ENCODE measurements around the gene NCKAP5. TPM values are rescaled to one million over a fixed set of nuclear protein-coding genes. Genes with fewer than 3 reads are reported as not detected.

NCKAP5 gene
- polyA plus RNA-seq, 2 of the 4 experiments (the other 2 are of a cell fraction): 3.0 to 4.1 TPM

GRCh38 chr2:133078667-133079411 is 489.4 kb downstream of the NCKAP5 start:
- Histone ChIP-seq H3K4me1 (no peaks in the 10 kb centered on the region), H3K27ac (no peak overlapping the region), H3K9me3 (no peaks in the 10 kb centered on the region), H3K4me3 (no peak overlapping the region), H3K4me2 (no peak overlapping the region)
- POLR2A ChIA-PET: no interaction called here
- TF ChIP-seq POLR2AphosphoS2 (conservative IDR thresholded peaks at IDR 0.05; ENCODE audit: low read length) (no peak), HOXB5 (CRISPR knock-in tag; IDR thresholded peaks at IDR 0.05) (no peak), ZC3H11A (IDR thresholded peaks at IDR 0.05) (no peak), HES2 (IDR thresholded peaks at IDR 0.05) (no peak), HMGXB4 (CRISPR knock-in tag; IDR thresholded peaks at IDR 0.05; ENCODE audit: borderline replicate concordance) (no peak), BCL3 (IDR thresholded peaks at IDR 0.05) (no peak), KDM5A (IDR thresholded peaks at IDR 0.05) (no peak)
- ATAC-seq (no peak), DNase-seq (ENCODE audit: low read depth in 1 of 2, low spot score in 1 of 2) (no peak), FAIRE-seq (no peak)
- WGBS (ENCODE audit: missing lambda C conversion rate): 49% methylated on average over 2 of the region's 2 CpGs
- CTCF ChIA-PET: no interaction called here

DNA sequence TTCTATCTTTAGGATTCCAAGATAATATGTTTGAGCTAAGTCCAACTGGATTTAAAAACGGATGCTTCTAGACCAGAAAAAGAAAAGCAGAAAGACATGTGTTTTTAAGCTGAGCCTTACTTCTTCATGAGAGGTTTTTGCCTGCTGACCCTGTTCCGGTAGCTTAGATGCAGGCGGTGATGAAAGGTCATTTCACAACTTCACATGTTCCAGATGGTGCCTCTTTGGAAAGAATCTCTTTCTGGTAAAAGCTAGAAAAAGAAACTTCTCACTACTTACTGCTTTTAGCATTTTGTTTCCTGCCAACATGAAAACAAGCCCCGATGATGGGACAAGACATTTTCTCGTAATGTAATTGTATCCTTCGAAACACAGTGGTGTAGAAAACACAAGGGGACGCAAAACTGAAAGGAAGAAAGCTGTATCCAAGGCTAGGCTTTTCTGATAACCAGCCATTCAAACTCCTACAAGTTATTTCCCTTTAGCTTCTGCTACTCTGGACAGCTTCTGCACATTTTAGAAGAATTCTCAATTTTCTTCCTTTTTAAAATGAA is 490.9 kb downstream of the NCKAP5 start:
- FAIRE-seq: no peak

More for the DNA sequence above, 490.9 kb downstream of the NCKAP5 start:
- no peak overlapping the region for H3K27ac ChIP-seq
- WGBS (ENCODE audit: missing lambda C conversion rate): 65% methylated on average over 7 of the region's 7 CpGs
- ChIA-PET CTCF (interaction anchor here (0.8 kb wide), 1 partner anchor 11 kb away, joined by 3 read pairs; no protein-coding TSS in a partner anchor), POLR2A (no interaction called here)
- peaks cover 9% of the 10 kb centered on the region; the same call in 2 of the 3 replicates for H3K4me1 ChIP-seq
- H3K4me2 ChIP-seq: no peak overlapping the region
- H3K4me3 ChIP-seq: no peak overlapping the region
- DNase-seq (ENCODE audit: low read depth in 1 of 2, low spot score in 1 of 2): no peak
- no peak for ATAC-seq
- no peak for TF ChIP-seq CHD4 (IDR thresholded peaks at IDR 0.05; ENCODE audit: borderline replicate concordance)
- no peak for TF ChIP-seq PHF8 (IDR thresholded peaks at IDR 0.05; ENCODE audit: borderline replicate concordance, low read depth)
- no peak for TF ChIP-seq HOXB13 (CRISPR knock-in tag; IDR thresholded peaks at IDR 0.05; ENCODE audit: low read depth)
- TF ChIP-seq CTCF (IDR thresholded peaks at IDR 0.05): no peak
- TF ChIP-seq FOSL2 (IDR thresholded peaks at IDR 0.05): no peak
- TF ChIP-seq FOSL2 (CRISPR knock-in tag; IDR thresholded peaks at IDR 0.05): no peak
- no peak for TF ChIP-seq HMGXB4 (CRISPR knock-in tag; IDR thresholded peaks at IDR 0.05; ENCODE audit: borderline replicate concordance)
- TF ChIP-seq ZC3H11A (IDR thresholded peaks at IDR 0.05): no peak
- TF ChIP-seq EHF (CRISPR knock-in tag; IDR thresholded peaks at IDR 0.05): no peak
- no peak for TF ChIP-seq EP300 (IDR thresholded peaks at IDR 0.05)
- TF ChIP-seq E2F6 (IDR thresholded peaks at IDR 0.05; ENCODE audit: borderline replicate concordance, low read depth): no peak
- no peak for TF ChIP-seq HES2 (IDR thresholded peaks at IDR 0.05)
- TF ChIP-seq CHD2 (IDR thresholded peaks at IDR 0.05; ENCODE audit: low read length, partially characterized antibody): no peak
- TF ChIP-seq, protein P1, sequence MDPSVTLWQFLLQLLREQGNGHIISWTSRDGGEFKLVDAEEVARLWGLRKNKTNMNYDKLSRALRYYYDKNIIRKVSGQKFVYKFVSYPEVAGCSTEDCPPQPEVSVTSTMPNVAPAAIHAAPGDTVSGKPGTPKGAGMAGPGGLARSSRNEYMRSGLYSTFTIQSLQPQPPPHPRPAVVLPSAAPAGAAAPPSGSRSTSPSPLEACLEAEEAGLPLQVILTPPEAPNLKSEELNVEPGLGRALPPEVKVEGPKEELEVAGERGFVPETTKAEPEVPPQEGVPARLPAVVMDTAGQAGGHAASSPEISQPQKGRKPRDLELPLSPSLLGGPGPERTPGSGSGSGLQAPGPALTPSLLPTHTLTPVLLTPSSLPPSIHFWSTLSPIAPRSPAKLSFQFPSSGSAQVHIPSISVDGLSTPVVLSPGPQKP (IDR thresholded peaks at IDR 0.05; ENCODE audit: low read depth, low read length): no peak
- TF ChIP-seq RFX5 (IDR thresholded peaks at IDR 0.05): no peak
- TF ChIP-seq, protein P2, sequence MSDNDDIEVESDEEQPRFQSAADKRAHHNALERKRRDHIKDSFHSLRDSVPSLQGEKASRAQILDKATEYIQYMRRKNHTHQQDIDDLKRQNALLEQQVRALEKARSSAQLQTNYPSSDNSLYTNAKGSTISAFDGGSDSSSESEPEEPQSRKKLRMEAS (IDR thresholded peaks at IDR 0.05): no peak
- no peak for TF ChIP-seq CEBPB (IDR thresholded peaks at IDR 0.05)
- H3K9me3 ChIP-seq: no peaks in the 10 kb centered on the region

Data from A549 (cell line).